ENCODE results near the gene FXYD6. TPM values are rescaled to one million over a fixed set of nuclear protein-coding genes. Genes with fewer than 3 reads are reported as not detected.

Gene FXYD6
- total RNA-seq, 1 donor from 2014 or later = 0.99 TPM

DNA sequence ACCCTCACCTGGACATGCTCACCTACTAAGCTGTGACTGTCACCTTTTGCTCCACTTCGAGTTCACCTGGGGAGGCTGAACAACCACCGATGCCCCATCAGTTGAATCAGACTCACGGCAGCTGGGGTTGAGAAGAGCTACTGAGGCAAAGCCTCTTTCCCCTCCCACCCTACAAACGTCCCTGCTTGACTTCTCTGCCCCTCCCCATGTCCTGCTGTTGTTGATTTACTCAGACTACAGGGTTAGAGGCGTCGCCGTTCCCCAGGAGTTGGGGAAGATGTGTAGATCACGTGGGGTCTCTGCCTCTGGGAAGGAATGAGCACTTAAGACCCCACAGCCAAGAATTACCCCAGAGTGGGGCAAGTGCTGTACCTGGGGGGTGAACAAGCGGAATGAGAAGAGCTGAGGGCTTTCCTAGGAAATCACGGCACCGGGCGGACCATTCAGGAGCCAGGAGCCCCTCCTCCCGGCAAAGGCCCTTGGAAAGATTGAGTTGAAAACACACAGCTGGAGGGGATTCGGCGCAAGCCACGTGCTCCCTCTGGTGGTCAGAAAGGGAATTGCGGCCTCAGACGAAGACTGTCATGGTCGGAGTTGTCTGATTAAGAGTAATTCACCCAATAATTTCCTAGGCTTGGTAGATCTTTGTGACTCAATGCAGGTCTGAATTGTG, 59.0 kb downstream of the FXYD6 start:
- Mint-ChIP-seq H3K4me3 (ENCODE audit: unreplicated experiment) (no peak overlapping the region), H3K27me3 (ENCODE audit: unreplicated experiment) (no peaks in the 10 kb centered on the region), H3K9me3 (ENCODE audit: unreplicated experiment) (no peaks in the 10 kb centered on the region), H3K4me1 (ENCODE audit: unreplicated experiment) (peaks cover 28% of the 10 kb centered on the region), H3K27ac (ENCODE audit: unreplicated experiment) (peak overlapping the region; percentile 44), H3K36me3 (ENCODE audit: unreplicated experiment) (no peaks in the 10 kb centered on the region)
- DNase-seq (ENCODE audit: extremely low spot score, unreplicated experiment) = peak; percentile 93
- TF ChIP-seq CTCF (IDR thresholded peaks at IDR 0.05) = peak; percentile 98

DNA sequence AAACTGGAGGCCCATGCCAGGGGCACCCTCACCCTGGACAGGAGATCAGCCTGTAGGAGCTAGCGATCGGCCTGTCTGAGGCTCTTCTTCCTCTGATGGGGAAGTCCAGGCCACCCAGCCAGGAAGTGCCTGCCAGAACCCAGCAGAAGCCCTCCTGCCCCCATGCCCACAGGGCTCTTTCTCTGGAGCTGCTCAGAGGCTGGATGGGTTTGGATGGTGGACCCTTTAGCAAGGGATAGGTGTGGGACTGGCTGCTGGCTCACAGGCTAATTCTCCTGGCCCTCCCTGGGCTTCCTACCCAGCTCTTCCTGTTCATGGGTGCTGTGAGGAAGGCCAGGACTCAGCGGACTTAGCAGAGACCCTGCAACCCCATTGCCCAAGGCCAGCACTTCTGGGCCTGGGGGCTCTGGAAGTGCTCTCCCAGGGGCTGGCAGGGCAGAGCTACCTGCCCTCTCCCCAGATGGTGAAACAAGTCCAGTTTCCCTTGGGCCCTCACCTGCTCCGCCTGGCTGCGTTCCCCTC, 59.6 kb downstream of the FXYD6 start:
- no peaks in the 10 kb centered on the region for H3K36me3 Mint-ChIP-seq (ENCODE audit: unreplicated experiment)
- peaks cover 28% of the 10 kb centered on the region for H3K4me1 Mint-ChIP-seq (ENCODE audit: unreplicated experiment)
- DNase-seq (ENCODE audit: extremely low spot score, unreplicated experiment) = no peak
- no peak for TF ChIP-seq CTCF (IDR thresholded peaks at IDR 0.05)
- H3K9me3 Mint-ChIP-seq (ENCODE audit: unreplicated experiment) = no peaks in the 10 kb centered on the region
- no peak overlapping the region for H3K4me3 Mint-ChIP-seq (ENCODE audit: unreplicated experiment)
- H3K27ac Mint-ChIP-seq (ENCODE audit: unreplicated experiment) = peak overlapping the region; percentile 44
- no peaks in the 10 kb centered on the region for H3K27me3 Mint-ChIP-seq (ENCODE audit: unreplicated experiment)

GRCh38 chr11:117816151-117816741, 60.2 kb downstream of the FXYD6 start:
- TF ChIP-seq CTCF (IDR thresholded peaks at IDR 0.05) = no peak
- Mint-ChIP-seq H3K9me3 (ENCODE audit: unreplicated experiment) (no peaks in the 10 kb centered on the region), H3K27me3 (ENCODE audit: unreplicated experiment) (peaks cover 2% of the 10 kb centered on the region), H3K4me3 (ENCODE audit: unreplicated experiment) (no peak overlapping the region), H3K27ac (ENCODE audit: unreplicated experiment) (peak overlapping the region; percentile 65), H3K4me1 (ENCODE audit: unreplicated experiment) (peaks cover 28% of the 10 kb centered on the region), H3K36me3 (ENCODE audit: unreplicated experiment) (no peaks in the 10 kb centered on the region)
- no peak for DNase-seq (ENCODE audit: extremely low spot score, unreplicated experiment)

DNA sequence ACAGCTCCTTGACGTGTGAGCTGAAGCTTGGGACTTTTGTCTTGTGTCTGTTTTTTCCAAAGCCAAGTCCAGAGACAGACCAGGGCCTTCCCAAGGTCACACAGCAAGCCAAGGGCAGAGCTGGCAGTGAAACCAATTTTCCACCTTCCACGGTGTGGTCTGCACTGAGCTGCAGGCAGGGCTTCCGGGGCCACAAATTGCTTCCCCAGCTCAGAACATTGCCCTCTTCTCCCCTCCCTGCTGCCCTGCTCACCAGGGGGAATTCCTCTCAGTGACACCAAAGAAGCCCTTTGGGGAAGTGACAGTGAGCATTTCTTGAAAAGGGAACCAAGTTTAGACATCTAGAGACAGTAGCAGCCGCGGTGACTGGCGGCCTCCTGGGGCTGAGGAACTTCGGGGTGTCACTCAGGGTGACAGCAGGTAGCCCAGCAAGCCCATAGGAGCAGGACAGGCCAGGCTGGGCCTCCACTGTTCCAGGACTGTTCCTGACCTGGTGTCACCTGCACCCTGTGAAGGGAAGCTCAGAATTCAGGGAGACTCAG, 61.1 kb downstream of the FXYD6 start:
- H3K27ac Mint-ChIP-seq (ENCODE audit: unreplicated experiment) = peak overlapping the region; percentile 16
- DNase-seq (ENCODE audit: extremely low spot score, unreplicated experiment) = no peak
- H3K4me3 Mint-ChIP-seq (ENCODE audit: unreplicated experiment) = no peak overlapping the region
- H3K4me1 Mint-ChIP-seq (ENCODE audit: unreplicated experiment) = peaks cover 28% of the 10 kb centered on the region
- no peak for TF ChIP-seq CTCF (IDR thresholded peaks at IDR 0.05)
- no peaks in the 10 kb centered on the region for H3K9me3 Mint-ChIP-seq (ENCODE audit: unreplicated experiment)
- peaks cover 9% of the 10 kb centered on the region for H3K27me3 Mint-ChIP-seq (ENCODE audit: unreplicated experiment)
- no peaks in the 10 kb centered on the region for H3K36me3 Mint-ChIP-seq (ENCODE audit: unreplicated experiment)

DNA sequence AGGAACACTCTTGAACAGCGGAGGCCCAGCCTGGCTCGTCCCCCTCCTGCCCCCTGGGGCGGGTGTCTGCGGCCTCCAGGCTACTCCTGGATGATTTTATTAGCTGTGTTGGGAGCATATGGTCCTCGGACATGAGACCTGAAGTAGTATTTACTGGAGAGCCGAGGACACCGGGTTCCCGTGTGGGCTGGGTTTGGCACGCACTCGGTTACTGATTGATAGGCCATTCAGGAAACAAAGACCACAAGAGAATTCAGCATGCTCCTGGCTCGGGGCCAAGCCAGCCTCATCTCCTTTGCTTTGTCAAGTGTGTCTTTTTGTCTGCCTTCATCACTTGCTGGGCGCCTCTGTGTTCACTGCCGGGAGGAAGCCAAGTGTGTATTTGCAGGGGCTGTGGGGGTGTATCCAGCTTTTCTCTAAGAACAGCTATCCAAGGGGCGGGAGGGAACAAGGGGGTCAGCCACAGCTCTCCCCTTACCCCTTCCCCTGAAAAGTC, 61.6 kb downstream of the FXYD6 start:
- H3K27me3 Mint-ChIP-seq (ENCODE audit: unreplicated experiment) = peaks cover 11% of the 10 kb centered on the region
- no peaks in the 10 kb centered on the region for H3K9me3 Mint-ChIP-seq (ENCODE audit: unreplicated experiment)
- peak overlapping the region; percentile 28 for H3K27ac Mint-ChIP-seq (ENCODE audit: unreplicated experiment)
- H3K4me3 Mint-ChIP-seq (ENCODE audit: unreplicated experiment) = no peak overlapping the region
- DNase-seq (ENCODE audit: extremely low spot score, unreplicated experiment) = no peak
- no peaks in the 10 kb centered on the region for H3K36me3 Mint-ChIP-seq (ENCODE audit: unreplicated experiment)
- H3K4me1 Mint-ChIP-seq (ENCODE audit: unreplicated experiment) = peaks cover 30% of the 10 kb centered on the region
- TF ChIP-seq CTCF (IDR thresholded peaks at IDR 0.05) = no peak
